ENCODE data around the gene ZNF821. TPM values are rescaled to one million over a fixed set of nuclear protein-coding genes. Genes with fewer than 3 reads are reported as not detected.

Gene ZNF821
- polyA plus RNA-seq, 1 of the 3 experiments (the other 2 are of a cell fraction): 8.8 TPM

GRCh38 chr16:71853413-71853812, 30.6 kb downstream of the ZNF821 start (continued):
- TF ChIP-seq GABPA (IDR thresholded peaks at IDR 0.05; ENCODE audit: low read depth): no peak

GRCh38 chr16:71852561-71852960, 31.4 kb downstream of the ZNF821 start:
- 93% methylated on average over 3 of the region's 4 CpGs for WGBS (ENCODE audit: low lambda C conversion rate)
- Histone ChIP-seq H3K4me2 (no peak overlapping the region), H3K9ac (no peak overlapping the region), H3K4me1 (ENCODE audit: control insufficient read depth in 1 of 2, insufficient read depth in 2 of 2, low read depth in 1 of 2, low read length in 1 of 2) (no peaks in the 10 kb centered on the region), H4K20me1 (ENCODE audit: insufficient read depth) (peaks cover 34% of the 10 kb centered on the region), H3K79me2 (ENCODE audit: insufficient read depth) (peaks cover 58% of the 10 kb centered on the region), H3K36me3 (replicated peaks in 1 of 2; ENCODE audit: control insufficient read depth in 1 of 2, insufficient read depth in 2 of 2, low read length in 1 of 2) (peaks cover 20 to 73% of the 10 kb centered on the region in 2 experiments), H3K9me3 (no peaks in the 10 kb centered on the region), H3K4me3 (ENCODE audit: low read depth in 2 of 2, low read length in 1 of 2) (no peak overlapping the region), H3K27me3 (ENCODE audit: insufficient read depth) (no peaks in the 10 kb centered on the region), H3K27ac (ENCODE audit: low read depth in 2 of 2, low read length in 1 of 2) (no peak overlapping the region), H3K9me2 (no peaks in the 10 kb centered on the region), H3F3A (replicated peaks; ENCODE audit: insufficient read depth) (no peaks in the 10 kb centered on the region), H2AFZ (ENCODE audit: low read depth) (no peak overlapping the region)
- no peak for TF ChIP-seq TEAD4 (IDR thresholded peaks at IDR 0.05; ENCODE audit: borderline replicate concordance, insufficient read depth)
- ChIA-PET CTCF (interaction anchor here (0.8 to 6.3 kb wide), 4 partner anchors 18 to 241 kb away, joined by 3 to 33 read pairs (median 3); partner anchors contain the start of gene ZNF821), POLR2A (interaction anchor here (0.5 to 0.6 kb wide), 2 partner anchors 32 to 1314 kb away, joined by 3 read pairs; no protein-coding TSS in a partner anchor)
- DNase-seq: no peak

- Histone ChIP-seq H3K27me3 (ENCODE audit: insufficient read depth) (no peaks in the 10 kb centered on the region), H3K4me1 (ENCODE audit: control insufficient read depth in 1 of 2, insufficient read depth in 2 of 2, low read depth in 1 of 2, low read length in 1 of 2) (no peaks in the 10 kb centered on the region), H4K20me1 (ENCODE audit: insufficient read depth) (peaks cover 32% of the 10 kb centered on the region), H3K9ac (no peak overlapping the region), H3F3A (replicated peaks; ENCODE audit: insufficient read depth) (no peaks in the 10 kb centered on the region), H3K4me2 (no peak overlapping the region), H3K9me3 (no peaks in the 10 kb centered on the region), H3K36me3 (replicated peaks in 1 of 2; ENCODE audit: control insufficient read depth in 1 of 2, insufficient read depth in 2 of 2, low read length in 1 of 2) (peaks cover 21 to 73% of the 10 kb centered on the region in 2 experiments), H3K79me2 (ENCODE audit: insufficient read depth) (peaks cover 60% of the 10 kb centered on the region), H3K27ac (ENCODE audit: low read depth in 2 of 2, low read length in 1 of 2) (no peak overlapping the region), H2AFZ (ENCODE audit: low read depth) (no peak overlapping the region), H3K4me3 (ENCODE audit: low read depth in 2 of 2, low read length in 1 of 2) (no peak overlapping the region), H3K9me2 (no peaks in the 10 kb centered on the region)
- CTCF ChIA-PET: interaction anchor here (0.8 to 6.3 kb wide), 4 partner anchors 18 to 241 kb away, joined by 3 to 33 read pairs (median 3); partner anchors contain the start of gene ZNF821
- 90% methylated on average over 2 of the region's 3 CpGs for WGBS (ENCODE audit: low lambda C conversion rate)
- POLR2A ChIA-PET: no interaction called here
- DNase-seq: no peak
- no peak for TF ChIP-seq CTCF (IDR thresholded peaks at IDR 0.05)
Measured at GRCh38 chr16:71852158-71852557, 31.8 kb downstream of the ZNF821 start.

GRCh38 chr16:71851746-71852145, 32.2 kb downstream of the ZNF821 start:
- WGBS (ENCODE audit: low lambda C conversion rate): 93% methylated on average over 8 of the region's 8 CpGs
- ChIA-PET POLR2A (no interaction called here), CTCF (interaction anchor here (1.3 to 6.3 kb wide), 3 partner anchors 19 to 240 kb away, joined by 3 to 33 read pairs (median 3); partner anchors contain the start of gene ZNF821)
- peaks cover 0 to 3% of the 10 kb centered on the region in 2 experiments; a peak in 1 of 4 replicates for H3K4me1 ChIP-seq (ENCODE audit: control insufficient read depth in 1 of 2, insufficient read depth in 2 of 2, low read depth in 1 of 2, low read length in 1 of 2)
- DNase-seq: no peak
- H3K79me2 ChIP-seq (ENCODE audit: insufficient read depth): peaks cover 64% of the 10 kb centered on the region
- H2AFZ ChIP-seq (ENCODE audit: low read depth): no peak overlapping the region
- peaks cover 36% of the 10 kb centered on the region for H4K20me1 ChIP-seq (ENCODE audit: insufficient read depth)
- H3K4me3 ChIP-seq (ENCODE audit: low read depth in 2 of 2, low read length in 1 of 2): no peak overlapping the region
- no peaks in the 10 kb centered on the region for H3K27me3 ChIP-seq (ENCODE audit: insufficient read depth)
- peaks cover 21 to 73% of the 10 kb centered on the region in 2 experiments for H3K36me3 ChIP-seq (replicated peaks in 1 of 2; ENCODE audit: control insufficient read depth in 1 of 2, insufficient read depth in 2 of 2, low read length in 1 of 2)
- no peak for TF ChIP-seq POLR2AphosphoS5 (IDR thresholded peaks at IDR 0.05; ENCODE audit: low read depth, low read length)
- TF ChIP-seq MEF2A (IDR thresholded peaks at IDR 0.05; ENCODE audit: borderline replicate concordance, low read depth): no peak
- no peak for TF ChIP-seq FOXM1 (IDR thresholded peaks at IDR 0.05; ENCODE audit: low read depth)
- TF ChIP-seq RCOR1 (IDR thresholded peaks at IDR 0.05; ENCODE audit: low read length): no peak
- no peak for TF ChIP-seq JUND (IDR thresholded peaks at IDR 0.05)
- TF ChIP-seq TCF12 (IDR thresholded peaks at IDR 0.05): no peak
- H3K9ac ChIP-seq: no peak overlapping the region
- H3K27ac ChIP-seq (ENCODE audit: low read depth in 2 of 2, low read length in 1 of 2): no peak overlapping the region
- H3K9me3 ChIP-seq: no peaks in the 10 kb centered on the region
- no peaks in the 10 kb centered on the region for H3K9me2 ChIP-seq
- H3F3A ChIP-seq (replicated peaks; ENCODE audit: insufficient read depth): no peaks in the 10 kb centered on the region
- H3K4me2 ChIP-seq: no peak overlapping the region

Measured in SK-N-SH (cell line).